ENCODE measurements around the gene SPG11.
"Not testable (repeated sequence)": the region's sequence is repeated elsewhere in the genome, so short reads cannot be mapped to it uniquely, and the experiment has no call there.

Gene SPG11

GRCh38 chr15:44550256-44550655, 113.2 kb downstream of the SPG11 start:
- no peak for DNase-seq

GRCh38 chr15:44549152-44549551, 114.3 kb downstream of the SPG11 start:
- not testable (repeated sequence) for DNase-seq

GRCh38 chr15:44545913-44546802, 117.3 kb downstream of the SPG11 start:
- DNase-seq, result no peak

GRCh38 chr15:44544745-44545144, 118.7 kb downstream of the SPG11 start:
- not testable (repeated sequence) for DNase-seq

- DNase-seq, result no peak
Measured at GRCh38 chr15:44542596-44542995, 120.9 kb downstream of the SPG11 start.

- no peak for DNase-seq
Measured at GRCh38 chr15:44541282-44541958, 122.0 kb downstream of the SPG11 start.

GRCh38 chr15:44537735-44538240, 125.7 kb downstream of the SPG11 start:
- no peak for DNase-seq

- DNase-seq, result peak; percentile 98
Measured at GRCh38 chr15:44536962-44537734, 126.3 kb downstream of the SPG11 start, which contains the start of gene EIF3J. Gene EIF3J, plus strand, starts transcription at chr15:44537147. Its CDS starts 48 bp downstream, at chr15:44537195.

GRCh38 chr15:44536302-44536961, 127.0 kb downstream of the SPG11 start:
- no peak for DNase-seq

- DNase-seq, result peak; percentile 21
Measured at GRCh38 chr15:44535523-44536301, 127.8 kb downstream of the SPG11 start.

GRCh38 chr15:44535092-44535491, 128.4 kb downstream of the SPG11 start:
- DNase-seq, result no peak

- DNase-seq, result no peak
Measured at GRCh38 chr15:44532689-44533088, 130.8 kb downstream of the SPG11 start.

GRCh38 chr15:44532275-44532674, 131.2 kb downstream of the SPG11 start:
- not testable (repeated sequence) for DNase-seq

GRCh38 chr15:44530653-44531052, 132.8 kb downstream of the SPG11 start:
- DNase-seq, result no peak

GRCh38 chr15:44529864-44530604, 133.4 kb downstream of the SPG11 start:
- DNase-seq, result no peak

GRCh38 chr15:44527241-44527640, 136.2 kb downstream of the SPG11 start:
- DNase-seq, result no peak

GRCh38 chr15:44525018-44525417, 138.4 kb downstream of the SPG11 start:
- DNase-seq, result no peak

- no peak for DNase-seq
Measured at GRCh38 chr15:44519537-44519936, 143.9 kb downstream of the SPG11 start.

GRCh38 chr15:44516436-44516835, 147.0 kb downstream of the SPG11 start:
- no peak for DNase-seq
